ENCODE results near the gene KLF6. TPM values are rescaled to one million over a fixed set of nuclear protein-coding genes. Genes with fewer than 3 reads are reported as not detected.

KLF6 gene
- total RNA-seq, 1 donor: 47.8 TPM

GRCh38 chr10:3763035-3763456 is 22.0 kb downstream of the KLF6 start:
- no peak overlapping the region for H3K4me3 ChIP-seq (ENCODE audit: low read depth, low read length)
- DNase-seq (ENCODE audit: low read depth): no peak
- TF ChIP-seq, protein P1, sequence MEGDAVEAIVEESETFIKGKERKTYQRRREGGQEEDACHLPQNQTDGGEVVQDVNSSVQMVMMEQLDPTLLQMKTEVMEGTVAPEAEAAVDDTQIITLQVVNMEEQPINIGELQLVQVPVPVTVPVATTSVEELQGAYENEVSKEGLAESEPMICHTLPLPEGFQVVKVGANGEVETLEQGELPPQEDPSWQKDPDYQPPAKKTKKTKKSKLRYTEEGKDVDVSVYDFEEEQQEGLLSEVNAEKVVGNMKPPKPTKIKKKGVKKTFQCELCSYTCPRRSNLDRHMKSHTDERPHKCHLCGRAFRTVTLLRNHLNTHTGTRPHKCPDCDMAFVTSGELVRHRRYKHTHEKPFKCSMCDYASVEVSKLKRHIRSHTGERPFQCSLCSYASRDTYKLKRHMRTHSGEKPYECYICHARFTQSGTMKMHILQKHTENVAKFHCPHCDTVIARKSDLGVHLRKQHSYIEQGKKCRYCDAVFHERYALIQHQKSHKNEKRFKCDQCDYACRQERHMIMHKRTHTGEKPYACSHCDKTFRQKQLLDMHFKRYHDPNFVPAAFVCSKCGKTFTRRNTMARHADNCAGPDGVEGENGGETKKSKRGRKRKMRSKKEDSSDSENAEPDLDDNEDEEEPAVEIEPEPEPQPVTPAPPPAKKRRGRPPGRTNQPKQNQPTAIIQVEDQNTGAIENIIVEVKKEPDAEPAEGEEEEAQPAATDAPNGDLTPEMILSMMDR (IDR thresholded peaks at IDR 0.05; ENCODE audit: insufficient read depth, low read length): no peak

DNA sequence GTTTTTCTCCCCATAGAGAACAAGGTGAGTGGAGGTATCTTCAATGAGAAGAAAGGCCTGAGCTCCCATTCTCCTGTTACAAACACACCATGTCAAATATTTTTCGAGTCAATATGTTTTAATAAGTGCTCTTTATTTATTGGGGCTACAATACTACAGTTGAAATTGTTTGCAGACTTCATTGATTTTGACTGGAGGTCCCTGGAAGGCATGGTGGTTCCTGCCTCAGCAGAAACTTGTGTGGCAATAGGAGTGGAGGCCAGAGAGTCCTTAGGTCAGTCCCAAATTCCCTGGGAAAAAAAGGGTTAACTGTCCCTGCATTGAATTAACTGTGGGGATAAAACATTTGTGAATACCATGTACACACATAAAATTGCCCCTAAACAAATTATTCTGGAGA is 22.7 kb downstream of the KLF6 start:
- H3K4me3 ChIP-seq (ENCODE audit: low read depth, low read length): no peak overlapping the region
- no peak for DNase-seq (ENCODE audit: low read depth)
- TF ChIP-seq, protein P1 (IDR thresholded peaks at IDR 0.05; ENCODE audit: insufficient read depth, low read length): no peak

- TF ChIP-seq, protein P1 (IDR thresholded peaks at IDR 0.05; ENCODE audit: insufficient read depth, low read length): no peak
- H3K4me3 ChIP-seq (ENCODE audit: low read depth, low read length): no peak overlapping the region
- no peak for DNase-seq (ENCODE audit: low read depth)
Observed at GRCh38 chr10:3761904-3762303, 23.1 kb downstream of the KLF6 start.

GRCh38 chr10:3761021-3761686 is 23.9 kb downstream of the KLF6 start:
- no peak for DNase-seq (ENCODE audit: low read depth)
- TF ChIP-seq, protein P1 (IDR thresholded peaks at IDR 0.05; ENCODE audit: insufficient read depth, low read length): no peak

GRCh38 chr10:3760083-3760482 is 24.9 kb downstream of the KLF6 start:
- DNase-seq (ENCODE audit: low read depth): no peak
- TF ChIP-seq, protein P1 (IDR thresholded peaks at IDR 0.05; ENCODE audit: insufficient read depth, low read length): no peak
- no peak overlapping the region for H3K4me3 ChIP-seq (ENCODE audit: low read depth, low read length)

More at GRCh38 chr10:3761021-3761686, 23.9 kb downstream of the KLF6 start:
- H3K4me3 ChIP-seq (ENCODE audit: low read depth, low read length): no peak overlapping the region

- no peak for DNase-seq (ENCODE audit: low read depth)
Observed at GRCh38 chr10:3759397-3759796, 25.6 kb downstream of the KLF6 start.

More at GRCh38 chr10:3759397-3759796, 25.6 kb downstream of the KLF6 start:
- no peak overlapping the region for H3K4me3 ChIP-seq (ENCODE audit: low read depth, low read length)
- TF ChIP-seq, protein P1 (IDR thresholded peaks at IDR 0.05; ENCODE audit: insufficient read depth, low read length): no peak
